Measurements from ENCODE around the gene SP140.
"Not testable (repeated sequence)": the region's sequence is repeated elsewhere in the genome, so short reads cannot be mapped to it uniquely, and the experiment has no call there.

SP140 gene

DNA sequence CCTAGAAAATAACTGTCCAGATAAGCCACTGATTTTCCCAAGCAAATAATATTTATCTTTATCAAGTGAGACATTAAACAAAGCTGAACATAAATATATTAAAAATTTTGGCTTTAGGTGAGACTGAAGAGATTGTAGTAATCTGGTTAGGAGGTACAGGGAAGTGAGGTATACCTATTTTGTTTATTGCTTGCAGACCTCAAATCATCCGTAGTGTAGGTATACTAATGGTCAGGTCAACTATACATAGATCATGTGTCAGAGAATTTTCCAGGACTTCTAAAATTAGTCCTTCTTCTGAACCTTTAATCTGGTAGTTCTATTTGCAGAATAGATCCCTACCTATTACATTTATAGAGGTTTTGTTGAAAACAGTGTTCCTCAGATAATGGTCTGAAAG is 41.5 kb downstream of the SP140 start:
- DNase-seq: no peak
- in situ Hi-C loops (cut with HindIII; ENCODE audit: low pct_ligation_motif_present, low pct_unique_long_range_greater_than_20kb, low sequenced_read_pairs): no loop called here

GRCh38 chr2:230267556-230267955 is 42.0 kb downstream of the SP140 start:
- in situ Hi-C loops (cut with HindIII; ENCODE audit: low pct_ligation_motif_present, low pct_unique_long_range_greater_than_20kb, low sequenced_read_pairs): no loop called here
- no peak for DNase-seq

GRCh38 chr2:230268606-230269243 is 43.2 kb downstream of the SP140 start:
- DNase-seq: no peak
- in situ Hi-C loops (cut with HindIII; ENCODE audit: low pct_ligation_motif_present, low pct_unique_long_range_greater_than_20kb, low sequenced_read_pairs): no loop called here

GRCh38 chr2:230269715-230270114 is 44.2 kb downstream of the SP140 start:
- in situ Hi-C loops (cut with HindIII; ENCODE audit: low pct_ligation_motif_present, low pct_unique_long_range_greater_than_20kb, low sequenced_read_pairs): no loop called here
- DNase-seq: no peak

GRCh38 chr2:230282936-230283335 is 57.4 kb downstream of the SP140 start:
- in situ Hi-C loops (cut with HindIII; ENCODE audit: low pct_ligation_motif_present, low pct_unique_long_range_greater_than_20kb, low sequenced_read_pairs): no loop called here
- no peak for DNase-seq

- in situ Hi-C loops (cut with HindIII; ENCODE audit: low pct_ligation_motif_present, low pct_unique_long_range_greater_than_20kb, low sequenced_read_pairs): no loop called here
Measured at GRCh38 chr2:230286048-230286447, 60.5 kb downstream of the SP140 start.

DNA sequence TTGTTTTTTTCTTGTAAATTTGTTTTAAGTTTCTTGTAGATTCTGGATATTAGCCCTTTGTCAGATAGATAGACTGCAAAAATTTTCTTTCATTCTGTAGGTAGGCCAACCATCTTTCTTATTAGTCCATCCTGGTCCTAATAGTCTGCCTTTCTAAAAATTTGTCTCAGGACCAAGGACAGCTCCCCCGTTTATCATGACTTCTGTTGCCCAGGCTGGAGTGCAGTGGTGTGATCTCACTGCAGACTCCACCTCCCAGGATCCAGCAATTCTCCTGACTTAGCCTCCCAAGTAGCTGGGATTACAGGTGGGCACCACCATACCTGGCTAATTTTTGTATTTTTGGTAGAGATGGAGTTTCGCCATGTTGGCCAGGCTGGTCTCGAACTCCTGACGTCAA is 63.8 kb downstream of the SP140 start:
- in situ Hi-C loops (cut with HindIII; ENCODE audit: low pct_ligation_motif_present, low pct_unique_long_range_greater_than_20kb, low sequenced_read_pairs): not testable (repeated sequence)
- DNase-seq: peak; percentile 46

More at GRCh38 chr2:230286048-230286447, 60.5 kb downstream of the SP140 start:
- no peak for DNase-seq

DNA sequence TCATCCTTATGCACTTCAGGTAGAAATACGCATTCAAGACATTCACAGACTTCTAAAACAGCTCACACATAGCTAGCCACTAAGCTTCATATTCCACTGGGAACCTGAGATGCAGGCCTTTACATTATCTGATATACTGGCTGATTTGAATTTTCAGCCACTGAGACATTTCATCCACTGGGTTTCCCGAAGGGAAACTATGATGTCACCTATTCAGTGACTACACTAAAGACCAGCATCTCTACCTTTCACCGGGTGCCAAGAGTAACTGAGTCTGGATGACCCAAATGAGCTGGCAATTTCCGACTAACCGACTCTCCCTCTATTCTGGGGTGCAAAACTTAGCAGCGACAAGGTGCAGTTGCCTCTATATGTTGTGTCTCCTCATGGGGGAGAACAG is 69.7 kb downstream of the SP140 start:
- in situ Hi-C loops (cut with HindIII; ENCODE audit: low pct_ligation_motif_present, low pct_unique_long_range_greater_than_20kb, low sequenced_read_pairs): no loop called here
- DNase-seq: no peak

- in situ Hi-C loops (cut with HindIII; ENCODE audit: low pct_ligation_motif_present, low pct_unique_long_range_greater_than_20kb, low sequenced_read_pairs): no loop called here
- no peak for DNase-seq
Measured at GRCh38 chr2:230296917-230297316, 71.4 kb downstream of the SP140 start.

- DNase-seq: no peak
- in situ Hi-C loops (cut with HindIII; ENCODE audit: low pct_ligation_motif_present, low pct_unique_long_range_greater_than_20kb, low sequenced_read_pairs): no loop called here
Measured at GRCh38 chr2:230299618-230300017, 74.1 kb downstream of the SP140 start.

GRCh38 chr2:230305416-230306275 is 80.1 kb downstream of the SP140 start:
- in situ Hi-C loops (cut with HindIII; ENCODE audit: low pct_ligation_motif_present, low pct_unique_long_range_greater_than_20kb, low sequenced_read_pairs): no loop called here
- no peak for DNase-seq

- in situ Hi-C loops (cut with HindIII; ENCODE audit: low pct_ligation_motif_present, low pct_unique_long_range_greater_than_20kb, low sequenced_read_pairs): no loop called here
- no peak for DNase-seq
Measured at GRCh38 chr2:230306474-230306873, 80.9 kb downstream of the SP140 start.

GRCh38 chr2:230307485-230307884 is 81.9 kb downstream of the SP140 start:
- in situ Hi-C loops (cut with HindIII; ENCODE audit: low pct_ligation_motif_present, low pct_unique_long_range_greater_than_20kb, low sequenced_read_pairs): no loop called here

GRCh38 chr2:230308402-230309000 is 83.0 kb downstream of the SP140 start:
- in situ Hi-C loops (cut with HindIII; ENCODE audit: low pct_ligation_motif_present, low pct_unique_long_range_greater_than_20kb, low sequenced_read_pairs): no loop called here
- DNase-seq: no peak

More at GRCh38 chr2:230307485-230307884, 81.9 kb downstream of the SP140 start:
- no peak for DNase-seq

DNA sequence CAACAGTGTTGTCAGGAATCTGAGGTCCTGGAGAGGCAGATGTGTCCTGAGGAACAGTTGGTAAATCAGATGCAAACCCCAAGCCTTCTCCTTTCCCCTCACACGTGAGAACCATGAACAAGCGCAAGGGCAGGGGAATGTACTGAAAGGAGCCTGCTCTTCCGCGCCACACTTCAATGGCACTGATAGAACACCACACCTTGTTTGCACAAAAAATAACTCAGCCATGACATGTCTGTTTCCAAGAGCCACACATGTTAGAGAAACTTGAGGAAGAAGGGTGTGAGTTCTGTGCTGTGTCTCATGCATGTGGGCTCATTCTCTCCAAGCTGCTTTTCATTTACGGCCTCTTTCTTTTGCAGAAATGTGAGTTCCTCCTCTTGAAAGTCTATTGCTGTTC is 85.3 kb downstream of the SP140 start:
- in situ Hi-C loops (cut with HindIII; ENCODE audit: low pct_ligation_motif_present, low pct_unique_long_range_greater_than_20kb, low sequenced_read_pairs); DNase-seq: not testable (repeated sequence)

- in situ Hi-C loops (cut with HindIII; ENCODE audit: low pct_ligation_motif_present, low pct_unique_long_range_greater_than_20kb, low sequenced_read_pairs): not testable (repeated sequence)
Measured at GRCh38 chr2:230311634-230312033, 86.1 kb downstream of the SP140 start.

DNA sequence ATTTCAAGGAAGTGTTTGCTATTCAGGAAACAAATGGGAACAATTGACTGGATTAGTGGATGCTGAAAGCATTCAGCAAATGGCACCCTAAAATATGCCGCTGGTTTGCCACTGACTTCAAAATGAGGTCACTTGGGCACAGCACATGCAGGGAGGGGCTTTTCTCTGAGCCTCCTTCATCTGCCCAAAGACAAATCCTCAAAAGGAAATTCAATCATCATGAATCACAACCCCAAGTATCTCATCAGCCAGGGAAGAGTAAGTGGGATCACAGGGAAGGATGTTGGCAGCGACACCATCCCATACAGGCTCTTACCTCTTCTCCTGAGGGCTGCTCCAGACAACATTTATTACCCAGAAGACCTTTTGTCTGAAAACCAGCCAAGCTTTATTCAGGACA is 87.1 kb downstream of the SP140 start:
- DNase-seq: no peak
- in situ Hi-C loops (cut with HindIII; ENCODE audit: low pct_ligation_motif_present, low pct_unique_long_range_greater_than_20kb, low sequenced_read_pairs): no loop called here

More at GRCh38 chr2:230311634-230312033, 86.1 kb downstream of the SP140 start:
- DNase-seq: not testable (repeated sequence)

DNA sequence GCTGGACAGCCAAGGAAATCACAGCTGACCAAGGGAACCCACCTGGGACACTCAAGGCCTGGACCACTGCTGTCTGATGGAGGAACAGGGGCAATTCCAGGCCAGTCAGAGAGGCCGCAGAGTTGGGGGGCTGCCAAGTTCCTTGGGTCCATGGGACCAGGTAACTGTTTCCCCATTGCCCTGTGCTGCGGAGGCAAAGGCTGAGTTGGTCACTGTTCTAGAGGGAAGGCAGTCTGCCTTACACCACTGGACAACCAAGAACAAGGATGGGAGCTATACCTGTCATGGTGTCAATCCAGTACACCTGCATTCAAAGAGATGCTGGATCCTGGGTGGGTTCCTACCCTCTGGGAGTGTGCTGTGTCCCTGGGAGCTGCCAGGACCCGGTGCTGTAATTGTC is 91.8 kb downstream of the SP140 start:
- in situ Hi-C loops (cut with HindIII; ENCODE audit: low pct_ligation_motif_present, low pct_unique_long_range_greater_than_20kb, low sequenced_read_pairs): no loop called here
- DNase-seq: no peak

Measured in ACHN (cell line).